ENCODE measurements around the gene STPG3.

The STPG3 gene

GRCh38 chr9:137223078-137223970 is 27.8 kb upstream of the STPG3 start:
- no peak for TF ChIP-seq CTCF (IDR thresholded peaks at IDR 0.05; ENCODE audit: insufficient read depth, missing control alignments)
- no peak for FAIRE-seq
- peak; percentile 97 for DNase-seq (ENCODE audit: insufficient read length, low spot score)

GRCh38 chr9:137224830-137225694 is 26.0 kb upstream of the STPG3 start, which contains the start of gene CYSRT1:
Gene CYSRT1, plus strand, starts transcription at chr9:137225174. Its CDS starts 448 bp downstream, at chr9:137225622.
- FAIRE-seq, result no peak
- DNase-seq (ENCODE audit: insufficient read length, low spot score), result no peak
- no peak for TF ChIP-seq CTCF (IDR thresholded peaks at IDR 0.05; ENCODE audit: insufficient read depth, missing control alignments)

GRCh38 chr9:137225699-137226331 is 25.3 kb upstream of the STPG3 start:
- no peak for FAIRE-seq

GRCh38 chr9:137226338-137227053 is 24.6 kb upstream of the STPG3 start:
- FAIRE-seq, result no peak
- DNase-seq (ENCODE audit: insufficient read length, low spot score), result no peak
- no peak for TF ChIP-seq CTCF (IDR thresholded peaks at IDR 0.05; ENCODE audit: insufficient read depth, missing control alignments)

More at GRCh38 chr9:137225699-137226331, 25.3 kb upstream of the STPG3 start:
- DNase-seq (ENCODE audit: insufficient read length, low spot score), result no peak
- TF ChIP-seq CTCF (IDR thresholded peaks at IDR 0.05; ENCODE audit: insufficient read depth, missing control alignments), result no peak

- no peak for FAIRE-seq
- TF ChIP-seq CTCF (IDR thresholded peaks at IDR 0.05; ENCODE audit: insufficient read depth, missing control alignments), result peak; percentile 89
- peak; percentile 98 for DNase-seq (ENCODE audit: insufficient read length, low spot score)
Measured at GRCh38 chr9:137227054-137227852, 23.8 kb upstream of the STPG3 start, which contains the start of gene RNF224. Gene RNF224, plus strand, starts transcription at chr9:137227502. Its CDS starts 834 bp downstream, at chr9:137228336.
